Neural progenitor cell (in vitro differentiated cells): ENCODE data around the gene CHERP.

Source experiments
- EZH2 ChIP-seq: fragments of 200-600 bp; sonication (generic); IDR thresholded peaks from 2 replicates; pipeline ENCODE4 v1.6.1; 2017; ENCODE audit warnings: antibody characterized with exemption, mild to moderate bottlenecking, moderate library complexity
- TF ChIP-seq, protein P1 (sequence below): fragments of 200-600 bp; sonication (generic); IDR thresholded peaks from 2 replicates; pipeline ENCODE4 v1.5.1; 2017; ENCODE audit warnings: antibody characterized with exemption, mild to moderate bottlenecking

GRCh38 chr19:16508546-16508945, 33.7 kb downstream of the CHERP start:
- TF ChIP-seq, protein P1, sequence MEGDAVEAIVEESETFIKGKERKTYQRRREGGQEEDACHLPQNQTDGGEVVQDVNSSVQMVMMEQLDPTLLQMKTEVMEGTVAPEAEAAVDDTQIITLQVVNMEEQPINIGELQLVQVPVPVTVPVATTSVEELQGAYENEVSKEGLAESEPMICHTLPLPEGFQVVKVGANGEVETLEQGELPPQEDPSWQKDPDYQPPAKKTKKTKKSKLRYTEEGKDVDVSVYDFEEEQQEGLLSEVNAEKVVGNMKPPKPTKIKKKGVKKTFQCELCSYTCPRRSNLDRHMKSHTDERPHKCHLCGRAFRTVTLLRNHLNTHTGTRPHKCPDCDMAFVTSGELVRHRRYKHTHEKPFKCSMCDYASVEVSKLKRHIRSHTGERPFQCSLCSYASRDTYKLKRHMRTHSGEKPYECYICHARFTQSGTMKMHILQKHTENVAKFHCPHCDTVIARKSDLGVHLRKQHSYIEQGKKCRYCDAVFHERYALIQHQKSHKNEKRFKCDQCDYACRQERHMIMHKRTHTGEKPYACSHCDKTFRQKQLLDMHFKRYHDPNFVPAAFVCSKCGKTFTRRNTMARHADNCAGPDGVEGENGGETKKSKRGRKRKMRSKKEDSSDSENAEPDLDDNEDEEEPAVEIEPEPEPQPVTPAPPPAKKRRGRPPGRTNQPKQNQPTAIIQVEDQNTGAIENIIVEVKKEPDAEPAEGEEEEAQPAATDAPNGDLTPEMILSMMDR = no peak
- TF ChIP-seq EZH2 = no peak
